Bronchial epithelial cell (primary cell): Measurements from ENCODE around the gene EEFSEC. TPM values are rescaled to one million over a fixed set of nuclear protein-coding genes. Genes with fewer than 3 reads are reported as not detected.

Experiments used
- DNase-seq: peaks from one replicate; pipeline ENCODE4 v3.0.0-alpha.2; 2010; ENCODE audit warnings: low read depth
- FAIRE-seq: peaks from 2 replicates; lab custom pipeline; 2011; peaks lifted over from hg19 to GRCh38; lab: Jason Lieb, UNC
- H3K27me3 ChIP-seq: 2 replicates; pipeline ENCODE4 v1.5.1; 2011; ENCODE audit warnings: low read length; ENCODE audit not compliant: control insufficient read depth, insufficient read depth
- H3K36me3 ChIP-seq: 2 replicates; pipeline ENCODE4 v1.5.1; 2011; ENCODE audit warnings: low read length; ENCODE audit not compliant: control insufficient read depth, insufficient read depth
- H3K4me3 ChIP-seq: 2 replicates; pipeline ENCODE4 v1.5.1; 2011; ENCODE audit warnings: mild to moderate bottlenecking, low read depth, low read length, control low read depth
- CTCF ChIP-seq: IDR thresholded peaks from 2 replicates; pipeline ENCODE4 v1.5.1; 2011; ENCODE audit warnings: mild to moderate bottlenecking, moderate library complexity, low read length, control low read depth, inconsistent platforms; ENCODE audit not compliant: insufficient read depth, severe bottlenecking
- total RNA-seq: library from RNA; depleted of rRNA; stranded (reverse); fragments of >200 nt; gene quantifications from 2 replicates; pipeline ENCODE4 v1.2.1, GENCODE V29; 2014

The EEFSEC gene
- total RNA-seq, 1 donor from 2014 or later, result 3.7 TPM

GRCh38 chr3:128317698-128318231 lies 164.5 kb downstream of the EEFSEC start:
- no peak for TF ChIP-seq CTCF
- no peaks in the 10 kb centered on the region for H3K27me3 ChIP-seq
- FAIRE-seq (no peak), DNase-seq (no peak)
- no peak overlapping the region for H3K4me3 ChIP-seq
- H3K36me3 ChIP-seq, result no peaks in the 10 kb centered on the region

- DNase-seq, result no peak
- Histone ChIP-seq H3K4me3 (no peak overlapping the region), H3K27me3 (no peaks in the 10 kb centered on the region), H3K36me3 (no peaks in the 10 kb centered on the region)
- no peak for FAIRE-seq
- TF ChIP-seq CTCF, result no peak
These were observed 165.1 kb downstream of the EEFSEC start for GRCh38 chr3:128318275-128318941.

- H3K36me3 ChIP-seq, result no peaks in the 10 kb centered on the region
- no peak overlapping the region for H3K4me3 ChIP-seq
- FAIRE-seq (no peak), DNase-seq (no peak)
- no peak for TF ChIP-seq CTCF
- no peaks in the 10 kb centered on the region for H3K27me3 ChIP-seq
These were observed 165.8 kb downstream of the EEFSEC start for GRCh38 chr3:128319107-128319506.

GRCh38 chr3:128319741-128320141 lies 166.5 kb downstream of the EEFSEC start:
- Histone ChIP-seq H3K36me3 (no peaks in the 10 kb centered on the region), H3K4me3 (no peak overlapping the region), H3K27me3 (no peaks in the 10 kb centered on the region)
- FAIRE-seq, result no peak
- DNase-seq, result no peak
- no peak for TF ChIP-seq CTCF

GRCh38 chr3:128320551-128321340 lies 167.5 kb downstream of the EEFSEC start:
- FAIRE-seq, result no peak
- no peak overlapping the region for H3K4me3 ChIP-seq
- H3K36me3 ChIP-seq, result no peaks in the 10 kb centered on the region
- no peak for DNase-seq
- TF ChIP-seq CTCF, result no peak
- H3K27me3 ChIP-seq, result no peaks in the 10 kb centered on the region
